ENCODE data around the gene SAXO1. TPM values are rescaled to one million over a fixed set of nuclear protein-coding genes. Genes with fewer than 3 reads are reported as not detected.

SAXO1 gene
- total RNA-seq, 2 donors from 2014 or later: not detected

DNA sequence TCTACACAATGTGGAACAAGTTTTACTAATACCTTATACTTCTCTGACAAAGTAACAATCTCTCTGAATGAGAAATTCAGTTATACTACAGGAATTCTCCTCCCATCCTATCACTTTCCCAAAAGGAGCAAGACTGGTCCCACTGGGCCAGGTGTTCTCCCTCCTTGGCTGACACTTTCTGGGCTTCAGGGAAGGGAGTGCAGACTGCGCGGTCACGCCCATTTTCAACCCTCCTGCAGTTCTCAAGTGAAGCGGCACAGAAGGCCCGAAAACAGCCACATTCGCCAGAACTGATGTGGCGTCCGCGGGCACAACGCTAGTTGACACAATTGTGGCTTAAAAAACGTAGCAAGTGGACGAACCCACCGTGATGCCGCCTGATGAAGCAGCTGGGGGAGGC, 603 bp downstream of the SAXO1 start:
- Histone ChIP-seq H3K4me1 (no peaks in the 10 kb centered on the region), H3K36me3 (replicated peaks in 1 of 2; ENCODE audit: insufficient read depth in 1 of 2, low read depth in 2 of 2) (no peaks in the 10 kb centered on the region), H3K9me3 (no peaks in the 10 kb centered on the region), H3K27me3 (no peaks in the 10 kb centered on the region), H3K4me3 (no peak overlapping the region), H3K27ac (no peak overlapping the region)
- WGBS, 2 donors: 49 to 80% methylated on average over 6 to 14 of the region's 14 CpGs
- ATAC-seq (no peak), DNase-seq (no peak)
- TF ChIP-seq POLR2A (IDR thresholded peaks at IDR 0.05): no peak
- TF ChIP-seq, protein P1, sequence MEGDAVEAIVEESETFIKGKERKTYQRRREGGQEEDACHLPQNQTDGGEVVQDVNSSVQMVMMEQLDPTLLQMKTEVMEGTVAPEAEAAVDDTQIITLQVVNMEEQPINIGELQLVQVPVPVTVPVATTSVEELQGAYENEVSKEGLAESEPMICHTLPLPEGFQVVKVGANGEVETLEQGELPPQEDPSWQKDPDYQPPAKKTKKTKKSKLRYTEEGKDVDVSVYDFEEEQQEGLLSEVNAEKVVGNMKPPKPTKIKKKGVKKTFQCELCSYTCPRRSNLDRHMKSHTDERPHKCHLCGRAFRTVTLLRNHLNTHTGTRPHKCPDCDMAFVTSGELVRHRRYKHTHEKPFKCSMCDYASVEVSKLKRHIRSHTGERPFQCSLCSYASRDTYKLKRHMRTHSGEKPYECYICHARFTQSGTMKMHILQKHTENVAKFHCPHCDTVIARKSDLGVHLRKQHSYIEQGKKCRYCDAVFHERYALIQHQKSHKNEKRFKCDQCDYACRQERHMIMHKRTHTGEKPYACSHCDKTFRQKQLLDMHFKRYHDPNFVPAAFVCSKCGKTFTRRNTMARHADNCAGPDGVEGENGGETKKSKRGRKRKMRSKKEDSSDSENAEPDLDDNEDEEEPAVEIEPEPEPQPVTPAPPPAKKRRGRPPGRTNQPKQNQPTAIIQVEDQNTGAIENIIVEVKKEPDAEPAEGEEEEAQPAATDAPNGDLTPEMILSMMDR (IDR thresholded peaks at IDR 0.05): no peak
- intact Hi-C loops (cut with DNase I): no loop called here

DNA sequence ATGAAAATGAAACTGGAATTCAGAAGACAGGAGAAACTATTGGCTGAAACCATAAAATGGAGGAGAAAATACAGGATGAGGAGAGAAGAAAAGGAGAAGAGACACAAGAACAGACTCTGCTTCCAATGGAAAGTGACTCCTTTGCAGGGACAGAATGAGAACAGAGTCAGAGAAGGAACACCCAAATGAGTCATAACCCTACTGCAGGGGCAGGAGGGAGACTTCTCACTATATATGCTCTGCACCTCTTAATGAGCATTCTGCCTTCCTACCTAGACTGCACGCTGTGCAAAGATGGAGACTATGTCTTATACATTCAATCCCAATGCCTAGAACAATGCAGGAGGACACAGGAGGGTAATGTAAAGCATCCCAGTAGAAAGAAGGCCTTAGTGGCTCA, 2.1 kb downstream of the SAXO1 start:
- no peak for DNase-seq
- Histone ChIP-seq H3K27me3 (no peaks in the 10 kb centered on the region), H3K9me3 (no peaks in the 10 kb centered on the region), H3K27ac (no peak overlapping the region), H3K4me1 (no peaks in the 10 kb centered on the region), H3K36me3 (replicated peaks in 1 of 2; ENCODE audit: insufficient read depth in 1 of 2, low read depth in 2 of 2) (no peaks in the 10 kb centered on the region), H3K4me3 (no peak overlapping the region)
- intact Hi-C loops (cut with DNase I): no loop called here
- TF ChIP-seq, protein P1 (IDR thresholded peaks at IDR 0.05): no peak
- WGBS, 2 donors: 77 to 83% methylated on average over 1 of the region's 1 CpG
- no peak for ATAC-seq

DNA sequence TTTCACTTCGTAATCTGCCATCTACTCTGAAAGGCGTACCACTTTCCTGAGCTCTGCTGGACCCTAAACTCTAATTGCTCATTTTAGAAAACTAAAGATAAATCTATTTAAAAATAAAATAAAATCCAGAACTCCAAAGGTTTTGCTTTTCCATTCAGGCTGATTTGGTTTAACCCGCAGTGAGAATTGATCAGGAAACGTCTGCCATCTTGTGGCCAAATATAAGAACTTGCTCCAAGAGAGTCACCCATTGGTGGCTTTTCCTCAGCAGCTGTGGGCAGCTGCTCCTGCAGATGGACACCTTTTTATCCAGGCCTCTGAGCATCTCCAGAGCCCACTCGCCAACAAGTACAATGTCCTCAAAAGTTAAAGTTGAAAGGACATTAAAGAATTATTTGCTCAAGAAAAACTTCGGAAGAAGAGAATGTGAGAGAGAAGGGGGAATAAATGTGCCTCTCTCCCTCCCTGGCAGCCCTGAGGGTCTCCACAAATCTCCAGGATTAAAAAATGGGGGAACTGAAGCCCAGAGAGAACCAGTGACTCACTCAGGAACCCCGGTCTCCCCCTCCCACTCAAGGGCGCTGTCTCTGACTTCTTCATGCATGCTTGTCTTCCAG, 4.1 kb downstream of the SAXO1 start:
- H3K9me3 ChIP-seq: no peaks in the 10 kb centered on the region
- no peaks in the 10 kb centered on the region for H3K27me3 ChIP-seq
- TF ChIP-seq POLR2A (IDR thresholded peaks at IDR 0.05): no peak
- TF ChIP-seq, protein P1 (IDR thresholded peaks at IDR 0.05): peak; percentile 53 to 84 (median 68)
- peak; percentile 33 to 55 (median 50) for DNase-seq
- 15 to 21% methylated on average over 8 of the region's 8 CpGs for WGBS, 2 donors
- H3K4me1 ChIP-seq: no peaks in the 10 kb centered on the region
- H3K27ac ChIP-seq: no peak overlapping the region
- no peak overlapping the region for H3K4me3 ChIP-seq
- intact Hi-C loops (cut with DNase I): loop anchor here (10.0 kb wide), 1 partner anchor 774 kb away; no protein-coding TSS in a partner anchor
- no peaks in the 10 kb centered on the region for H3K36me3 ChIP-seq (replicated peaks in 1 of 2; ENCODE audit: insufficient read depth in 1 of 2, low read depth in 2 of 2)
- ATAC-seq: peak; percentile 78

DNA sequence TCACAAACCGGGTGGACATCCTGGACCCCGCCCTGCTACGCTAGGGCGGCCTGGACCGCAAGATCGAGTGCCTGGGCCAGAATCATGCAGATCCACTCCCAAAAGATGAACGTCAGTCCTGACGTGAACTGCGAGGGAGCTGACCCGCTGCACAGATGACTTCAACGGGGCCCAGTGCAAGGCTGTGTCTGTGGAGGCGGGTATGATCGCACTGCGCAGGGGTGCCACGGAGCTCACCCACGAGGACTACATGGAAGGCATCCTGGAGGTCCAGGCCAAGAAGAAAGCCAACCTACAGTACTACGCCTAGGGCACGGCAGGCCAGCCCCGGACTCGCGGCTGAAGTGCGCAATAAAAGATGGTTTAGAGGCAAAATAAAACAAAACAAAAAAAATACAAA, 5.2 kb downstream of the SAXO1 start:
- H3K4me3 ChIP-seq: no peak overlapping the region
- no peaks in the 10 kb centered on the region for H3K4me1 ChIP-seq
- no peaks in the 10 kb centered on the region for H3K27me3 ChIP-seq
- DNase-seq (no peak), ATAC-seq (no peak)
- no peak for TF ChIP-seq POLR2A (IDR thresholded peaks at IDR 0.05)
- TF ChIP-seq, protein P1 (IDR thresholded peaks at IDR 0.05): no peak
- no peak overlapping the region for H3K27ac ChIP-seq
- 81 to 87% methylated on average over 18 to 22 of the region's 22 CpGs for WGBS, 2 donors
- intact Hi-C loops (cut with DNase I): loop anchor here (10.0 kb wide), 1 partner anchor 773 kb away; no protein-coding TSS in a partner anchor
- no peaks in the 10 kb centered on the region for H3K9me3 ChIP-seq
- H3K36me3 ChIP-seq (replicated peaks in 1 of 2; ENCODE audit: insufficient read depth in 1 of 2, low read depth in 2 of 2): no peaks in the 10 kb centered on the region

DNA sequence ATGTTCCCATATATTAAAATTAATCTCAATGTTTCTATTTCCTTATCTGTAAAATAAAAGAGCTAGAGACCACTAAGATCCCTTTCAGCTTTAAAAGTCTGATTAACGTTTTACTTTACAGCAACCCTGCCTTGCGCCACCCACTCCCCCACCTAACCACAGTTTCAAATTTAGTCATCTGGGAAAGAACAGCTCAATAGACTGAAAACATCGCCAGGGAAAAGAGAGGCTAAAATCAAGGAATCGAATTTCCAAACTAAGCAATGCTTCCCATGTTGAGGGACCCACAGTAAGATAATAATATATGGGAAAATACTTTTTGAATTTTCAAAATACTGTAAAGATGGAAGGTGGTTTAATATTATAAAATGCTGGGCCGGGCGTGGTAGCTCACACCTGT, 6.6 kb downstream of the SAXO1 start:
- no peaks in the 10 kb centered on the region for H3K9me3 ChIP-seq
- intact Hi-C loops (cut with DNase I): loop anchor here (10.0 kb wide), 1 partner anchor 772 kb away; no protein-coding TSS in a partner anchor
- no peak overlapping the region for H3K4me3 ChIP-seq
- no peaks in the 10 kb centered on the region for H3K27me3 ChIP-seq
- ATAC-seq: no peak
- no peak for TF ChIP-seq POLR2A (IDR thresholded peaks at IDR 0.05)
- TF ChIP-seq, protein P1 (IDR thresholded peaks at IDR 0.05): no peak
- H3K27ac ChIP-seq: no peak overlapping the region
- no peaks in the 10 kb centered on the region for H3K36me3 ChIP-seq (replicated peaks in 1 of 2; ENCODE audit: insufficient read depth in 1 of 2, low read depth in 2 of 2)
- DNase-seq: no peak
- H3K4me1 ChIP-seq: no peaks in the 10 kb centered on the region
- 63 to 66% methylated on average over 6 of the region's 6 CpGs for WGBS, 2 donors

All from body of pancreas (tissue), 4 donors.